Esophagus squamous epithelium (tissue), 5 donors: ENCODE data around the gene PLSCR3. TPM values are rescaled to one million over a fixed set of nuclear protein-coding genes. Genes with fewer than 3 reads are reported as not detected.
A peak's percentile ranks its signal among the peaks of the same experiment; 100 is the strongest.

Source experiments
- DNase-seq: peaks from one replicate; lab custom pipeline; 2025; lab: John Stamatoyannopoulos, UW
- H3K27ac ChIP-seq, 4 donors: fragments of 200-600 bp; sonication (generic); one replicate each; pipeline ENCODE4 v1.5.1; 2016 to 2019; ENCODE audit warnings: mild to moderate bottlenecking in 1 of 4
- H3K27me3 ChIP-seq, 4 donors: fragments of 200-600 bp; sonication (generic); 1 replicate in 3 of 4; 2 replicates in 1 of 4; pipeline versions ENCODE4 v1.5.1 to v1.6.0; 2017 to 2021; ENCODE audit warnings: antibody characterized with exemption in 1 of 4
- H3K36me3 ChIP-seq, 3 donors: fragments of 200-600 bp; sonication (generic); one replicate each; pipeline ENCODE4 v1.5.1; 2016 to 2019
- H3K4me1 ChIP-seq, 3 donors: fragments of 200-600 bp; sonication (generic); one replicate each; pipeline ENCODE4 v1.5.1; 2017 to 2019
- H3K4me3 ChIP-seq, 4 donors: fragments of 200-600 bp; sonication (generic); 1 replicate in 3 of 4; 2 replicates in 1 of 4; pipeline ENCODE4 v1.5.1; 2016 to 2019; ENCODE audit warnings: mild to moderate bottlenecking in 2 of 4, moderate library complexity in 1 of 4
- H3K9me3 ChIP-seq, 3 donors: fragments of 200-600 bp; sonication (generic); one replicate each; pipeline ENCODE4 v1.5.1; 2016 to 2019
- CTCF ChIP-seq, 6 experiments: fragments of 450-650 bp in 4 of 6; fragments of 200-600 bp in 2 of 6; sonication (generic) in 2 of 6; IDR thresholded peaks; one replicate each; pipeline ENCODE4 v1.5.1; 2016 to 2019; ENCODE audit warnings: antibody characterized with exemption in 6 of 6, mild to moderate bottlenecking in 4 of 6, moderate library complexity in 4 of 6
- POLR2A ChIP-seq, 4 donors: fragments of 450-650 bp; IDR thresholded peaks; one replicate each; pipeline ENCODE4 v1.6.1; 2017; ENCODE audit warnings: antibody characterized with exemption in 4 of 4, mild to moderate bottlenecking in 4 of 4, moderate library complexity in 3 of 4
- WGBS, 2 donors: methylation state at CpG; one replicate each; pipeline ENCODE4 v1.1.5; 2018; 5-methylcytosine and 5-hydroxymethylcytosine counted together
- intact Hi-C: fragments of 100-400 bp; cut with DNase I; formaldehyde crosslinking; loops from one replicate; pipeline ENCODE4 v1.15.0; 2022
- total RNA-seq, 4 donors: library from RNA; depleted of rRNA; stranded (reverse); fragments of >200 nt; gene quantifications; one replicate each; pipeline ENCODE4 v1.1.0, GENCODE V29; 2016
- donor health status: DM: yes; HTN: yes; CAD: no.

The PLSCR3 gene
- total RNA-seq, 4 donors from 2014 or later: 18.6 to 33.5 (median 24.7) TPM

- Histone ChIP-seq H3K27me3 (peaks cover 0 to 10% (median 0%) of the 10 kb centered on the region in 4 donors), H3K36me3 (peaks cover 0 to 22% (median 0%) of the 10 kb centered on the region in 3 donors), H3K27ac (no peak within 1 kb of the TSS), H3K9me3 (no peaks in the 10 kb centered on the region), H3K4me1 (peaks cover 10 to 31% (median 21%) of the 10 kb centered on the region in 3 donors), H3K4me3 (no peak within 1 kb of the TSS)
- 71% methylated on average over 8 of the region's 12 CpGs for WGBS, 2 donors
- DNase-seq: no peak
- TF ChIP-seq POLR2A (IDR thresholded peaks at IDR 0.05) (no peak), CTCF (IDR thresholded peaks at IDR 0.05) (no peak)
- intact Hi-C loops: no loop called here
These were observed 13.3 kb upstream of the PLSCR3 start, which contains the start of gene NLGN2 for GRCh38 chr17:7407485-7408251. Gene NLGN2, plus strand, starts transcription at chr17:7407845. Its CDS starts 411 bp downstream, at chr17:7408256.

- H3K27ac ChIP-seq: no peak overlapping the region
- intact Hi-C loops: no loop called here
These were observed 12.8 kb upstream of the PLSCR3 start for GRCh38 chr17:7407082-7407481.

GRCh38 chr17:7406235-7406825 lies 12.0 kb upstream of the PLSCR3 start:
- peak overlapping the region in 2 of 4 donors; percentile 80 to 92 for H3K4me3 ChIP-seq

More at GRCh38 chr17:7407082-7407481, 12.8 kb upstream of the PLSCR3 start:
- no peak for DNase-seq
- peaks cover 13 to 37% (median 26%) of the 10 kb centered on the region in 3 donors for H3K4me1 ChIP-seq
- peaks cover 0 to 22% (median 0%) of the 10 kb centered on the region in 3 donors for H3K36me3 ChIP-seq
- 82 to 87% methylated on average over 12 of the region's 13 CpGs for WGBS, 2 donors
- H3K27me3 ChIP-seq: peaks cover 0 to 10% (median 0%) of the 10 kb centered on the region in 4 donors
- no peak for TF ChIP-seq CTCF (IDR thresholded peaks at IDR 0.05)
- TF ChIP-seq POLR2A (IDR thresholded peaks at IDR 0.05): no peak
- no peaks in the 10 kb centered on the region for H3K9me3 ChIP-seq
- H3K4me3 ChIP-seq: no peak overlapping the region

GRCh38 chr17:7405350-7406234 lies 11.3 kb upstream of the PLSCR3 start:
- TF ChIP-seq POLR2A (IDR thresholded peaks at IDR 0.05) (no peak), CTCF (IDR thresholded peaks at IDR 0.05) (no peak)
- Histone ChIP-seq H3K36me3 (peaks cover 0 to 22% (median 0%) of the 10 kb centered on the region in 3 donors), H3K4me3 (peak overlapping the region; percentile 43 to 92 (median 74)), H3K9me3 (no peaks in the 10 kb centered on the region), H3K27me3 (peaks cover 0 to 10% (median 0%) of the 10 kb centered on the region in 4 donors), H3K27ac (peak overlapping the region; percentile 85 to 95 (median 92)), H3K4me1 (peaks cover 13 to 42% (median 26%) of the 10 kb centered on the region in 3 donors)
- 24% methylated on average over 13 of the region's 38 CpGs for WGBS, 2 donors
- intact Hi-C loops: no loop called here
- DNase-seq: no peak

More at GRCh38 chr17:7406235-7406825, 12.0 kb upstream of the PLSCR3 start:
- no peak for TF ChIP-seq POLR2A (IDR thresholded peaks at IDR 0.05)
- no peak for TF ChIP-seq CTCF (IDR thresholded peaks at IDR 0.05)
- Histone ChIP-seq H3K36me3 (peaks cover 0 to 22% (median 0%) of the 10 kb centered on the region in 3 donors), H3K4me1 (peaks cover 13 to 42% (median 26%) of the 10 kb centered on the region in 3 donors), H3K9me3 (no peaks in the 10 kb centered on the region), H3K27ac (peak overlapping the region in 2 of 4 donors; percentile 90 to 93), H3K27me3 (peaks cover 0 to 10% (median 0%) of the 10 kb centered on the region in 4 donors)
- 60 to 64% methylated on average over 3 to 5 of the region's 12 CpGs for WGBS, 2 donors
- no peak for DNase-seq
- intact Hi-C loops: no loop called here
